NCI-H1048 (cell line): ENCODE data around the gene SPDEF.

Source experiments
- DNase-seq: peaks from one replicate; lab custom pipeline; 2025; lab: John Stamatoyannopoulos, UW

The SPDEF gene

DNA sequence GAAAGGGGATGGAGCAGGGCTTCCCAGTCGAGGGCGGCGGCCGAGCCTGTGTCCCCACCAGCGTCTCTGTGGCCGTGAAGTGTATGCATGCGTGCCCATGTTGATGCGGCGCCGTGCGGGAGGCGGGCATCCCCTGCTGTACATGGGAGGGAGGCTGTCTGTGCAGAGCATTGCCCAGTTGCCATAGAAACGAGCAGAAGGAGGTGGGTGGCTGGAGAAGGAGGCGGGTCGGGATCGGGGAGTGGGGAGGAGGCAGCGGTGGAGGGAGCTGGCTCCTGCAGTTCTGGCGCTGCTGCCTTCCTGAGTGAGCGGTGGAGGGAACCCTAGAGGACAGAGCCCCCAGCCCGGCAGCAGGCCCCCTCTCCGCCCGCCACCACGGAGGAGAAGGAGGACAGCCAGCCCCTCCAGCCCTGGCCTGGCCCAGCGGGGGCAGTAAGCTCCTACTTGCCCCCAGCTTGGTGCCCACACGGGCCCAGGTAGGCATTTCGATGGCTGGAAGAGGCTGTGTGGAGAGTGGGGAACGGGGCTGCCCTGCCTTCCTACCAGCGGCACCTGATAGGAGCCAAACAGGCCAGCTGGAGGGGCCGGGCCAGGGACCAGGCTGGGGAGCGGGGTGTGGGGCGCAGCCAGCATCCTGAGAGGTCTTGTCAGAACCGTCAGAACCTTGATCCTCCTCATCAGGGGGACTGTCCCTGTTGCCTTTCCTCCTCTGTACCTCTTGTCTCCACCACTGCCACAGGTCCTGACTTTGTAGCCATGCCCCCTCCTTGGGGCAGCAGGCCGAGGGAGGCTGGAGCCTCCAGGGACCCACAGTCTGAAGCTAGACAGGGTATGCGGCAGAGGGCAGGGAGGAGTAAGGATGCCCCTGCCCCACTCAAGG is 41.3 kb downstream of the SPDEF start:
- DNase-seq = no peak

DNA sequence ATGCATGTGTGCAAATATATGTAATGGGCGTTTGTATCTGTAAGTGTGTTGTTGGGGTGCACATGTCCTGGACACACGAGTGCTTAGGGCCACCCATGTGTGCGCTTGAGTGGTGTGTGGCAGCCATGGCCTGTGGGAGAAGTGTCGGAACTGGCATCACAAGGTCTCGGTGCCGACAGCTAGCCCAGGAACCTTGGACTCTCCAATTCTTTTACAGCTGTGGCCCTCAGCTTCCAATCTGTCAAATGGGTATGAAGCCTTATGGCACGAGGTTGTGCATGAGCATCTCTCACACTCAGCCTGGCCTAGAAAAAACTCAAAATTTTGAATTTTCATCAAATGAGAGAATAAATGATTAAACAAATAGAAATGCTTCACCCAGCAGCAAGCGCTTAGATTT is 42.0 kb downstream of the SPDEF start:
- DNase-seq = no peak

GRCh38 chr6:34513646-34514045 is 42.5 kb downstream of the SPDEF start:
- no peak for DNase-seq

- no peak for DNase-seq
Measured at GRCh38 chr6:34512738-34513115, 43.4 kb downstream of the SPDEF start.

GRCh38 chr6:34511915-34512737 is 44.0 kb downstream of the SPDEF start:
- DNase-seq = no peak

GRCh38 chr6:34511214-34511914 is 44.8 kb downstream of the SPDEF start:
- DNase-seq = no peak

DNA sequence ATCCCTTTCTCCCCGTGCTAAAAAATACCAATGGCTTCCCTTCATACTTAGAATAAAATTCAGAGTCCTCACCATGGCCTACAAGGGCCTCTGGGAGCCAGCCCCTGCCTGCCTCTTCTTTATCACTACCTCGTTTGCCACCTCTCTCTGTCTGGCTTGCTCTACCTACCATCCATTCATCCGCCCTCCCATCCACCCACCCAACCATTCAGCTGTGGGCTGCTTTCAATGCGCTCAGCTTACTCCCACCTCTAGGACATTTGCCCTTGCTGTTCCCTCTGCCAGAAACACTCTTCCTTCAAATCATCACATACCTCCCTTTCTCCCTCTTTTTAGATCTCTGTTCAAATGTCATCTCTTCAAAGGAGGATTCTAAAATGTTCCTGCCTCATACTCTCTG is 45.8 kb downstream of the SPDEF start:
- DNase-seq = no peak

GRCh38 chr6:34509782-34510181 is 46.3 kb downstream of the SPDEF start:
- no peak for DNase-seq

DNA sequence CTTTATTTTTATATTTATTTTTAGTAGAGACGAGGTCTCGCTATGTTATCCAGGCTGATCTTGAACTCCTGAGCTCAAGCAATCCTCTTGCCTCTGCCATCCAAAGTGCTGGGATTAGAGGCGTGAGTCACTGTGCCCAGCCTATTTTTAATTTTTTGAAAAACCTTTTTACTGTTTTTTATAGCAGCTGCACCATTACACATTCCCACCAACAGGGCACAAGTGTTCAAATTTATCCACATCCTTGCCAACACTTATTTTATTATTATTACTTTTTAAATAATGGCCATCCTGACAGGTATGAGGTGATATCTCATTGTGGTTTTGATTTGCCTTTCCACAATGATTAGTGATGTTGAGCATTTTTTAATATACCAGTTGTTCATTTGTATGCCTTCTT is 47.7 kb downstream of the SPDEF start:
- no peak for DNase-seq

DNA sequence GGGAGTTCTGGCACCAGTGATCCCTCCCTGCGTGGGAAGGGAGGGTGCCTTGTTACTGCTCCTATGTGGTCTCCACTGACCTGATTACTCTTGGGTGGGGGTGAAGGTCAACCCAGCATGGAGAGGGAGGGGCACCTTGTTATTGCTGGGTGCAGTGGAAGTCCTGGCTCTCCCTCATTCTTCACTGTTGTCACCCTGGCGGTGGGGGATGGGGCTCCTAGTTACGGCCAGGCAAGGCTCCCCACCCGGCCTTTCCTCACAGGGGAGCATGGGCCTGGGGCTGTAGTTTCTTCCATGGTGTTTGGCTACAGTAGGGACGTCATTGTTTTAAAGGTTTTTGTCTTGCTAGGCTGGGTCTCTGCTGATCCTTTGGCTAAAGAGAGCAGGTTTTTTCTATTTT is 49.4 kb downstream of the SPDEF start:
- DNase-seq = no peak

GRCh38 chr6:34497411-34497810 is 58.7 kb downstream of the SPDEF start:
- DNase-seq = no peak

- no peak for DNase-seq
Measured at GRCh38 chr6:34496103-34496685, 59.9 kb downstream of the SPDEF start.

GRCh38 chr6:34494973-34495372 is 61.2 kb downstream of the SPDEF start:
- DNase-seq = no peak

DNA sequence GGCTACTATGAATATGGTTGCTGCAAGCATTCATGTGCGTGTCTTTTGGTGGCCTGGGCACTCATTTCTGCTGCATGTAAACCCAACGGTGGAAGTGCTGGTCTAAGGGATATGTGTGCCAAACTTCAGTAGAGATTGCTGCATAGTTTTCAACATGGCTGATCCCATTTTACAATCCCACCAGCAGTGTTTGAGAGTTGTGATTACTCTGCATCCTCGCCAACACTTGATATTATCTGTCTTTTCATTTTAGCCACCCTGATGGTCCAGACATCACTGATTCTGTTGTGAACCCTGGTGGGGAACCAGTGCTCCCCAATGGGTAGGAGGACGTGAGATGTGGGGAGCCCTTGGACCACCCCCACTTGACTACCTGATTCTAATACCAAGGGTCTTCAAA is 62.8 kb downstream of the SPDEF start:
- no peak for DNase-seq

- no peak for DNase-seq
Measured at GRCh38 chr6:34491091-34491430, 65.1 kb downstream of the SPDEF start.

GRCh38 chr6:34490390-34491090 is 65.6 kb downstream of the SPDEF start:
- DNase-seq = no peak

DNA sequence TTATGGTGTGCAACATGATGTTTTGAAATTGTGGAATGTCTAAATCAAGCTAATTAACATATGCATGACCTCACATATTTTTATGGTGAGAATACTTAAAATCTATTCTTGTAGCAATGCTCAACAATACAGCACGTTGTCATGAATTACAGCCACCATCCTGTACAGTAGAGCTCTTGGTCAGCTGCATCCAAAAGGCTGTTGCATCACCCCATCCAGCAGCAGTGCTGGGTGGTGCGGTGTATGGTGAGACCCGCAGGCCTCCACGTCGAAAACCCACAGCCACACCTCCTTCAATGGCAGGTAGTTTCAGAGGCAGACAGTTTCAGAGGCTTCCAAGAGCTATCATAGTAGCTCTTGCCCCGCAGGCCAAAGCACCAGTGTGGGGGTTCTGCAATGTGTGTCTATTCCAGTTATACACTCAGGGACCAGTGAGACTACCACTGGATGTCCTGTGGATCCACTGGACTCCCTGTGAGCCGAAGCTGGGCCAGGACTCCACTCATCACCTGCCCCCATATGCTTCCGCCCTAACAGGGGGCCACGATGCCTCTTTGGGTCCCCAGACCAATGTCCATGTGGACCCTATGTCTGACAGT is 66.8 kb downstream of the SPDEF start:
- DNase-seq = no peak
